K562 (cell line): ENCODE measurements around the gene ODAPH. TPM values are rescaled to one million over a fixed set of nuclear protein-coding genes. Genes with fewer than 3 reads are reported as not detected.

Experiments
- C11orf30 ChIP-seq: fragments of 450-650 bp; IDR thresholded peaks from 2 replicates; pipeline ENCODE4 v1.6.1; 2016; ENCODE audit warnings: low read depth, mild to moderate bottlenecking
- CC2D1A ChIP-seq: fragments of 450-650 bp; IDR thresholded peaks from 2 replicates; pipeline ENCODE4 v1.6.1; 2017; ENCODE audit warnings: mild to moderate bottlenecking
- EP400 ChIP-seq: fragments of 450-650 bp; IDR thresholded peaks from 2 replicates; pipeline ENCODE4 v1.6.1; 2017; ENCODE audit warnings: antibody characterized with exemption, mild to moderate bottlenecking, moderate library complexity
- ZNF311 ChIP-seq: fragments of 250-450 bp; sonication (Bioruptor Pico); IDR thresholded peaks from 2 replicates; pipeline ENCODE4 v1.4.0; 2020; ENCODE audit warnings: mild to moderate bottlenecking, moderate library complexity
- ZNF41 ChIP-seq: fragments of 250-450 bp; sonication (Bioruptor Pico); conservative IDR thresholded peaks from 2 replicates; pipeline ENCODE4 v1.4.0; 2020; ENCODE audit warnings: mild to moderate bottlenecking
- polyA plus RNA-seq, 8 experiments: library from polyadenylated mRNA; depleted of rRNA in 4 of 8; stranded (reverse) in 5 of 8; unstranded in 3 of 8; fragments of >200 nt; fragmentation: Nextera tagmentation in 2 of 8; fragmentation: Illumina TruSeq in 1 of 8; extraction: Ambion mirVana in 2 of 8; extraction: Trizol in 1 of 8; gene quantifications; 2 replicates each; pipeline versions ENCODE4 v1.2.1 to v1.2.3, GENCODE V29; 2011 to 2014; ENCODE audit warnings: inconsistent platforms in 1 of 8, missing spikeins in 1 of 8
- total RNA-seq, 7 experiments: library from RNA; depleted of rRNA in 6 of 7; stranded (reverse); fragments of >200 nt in 6 of 7; fragmentation: Illumina TruSeq in 2 of 7; extraction: Trizol in 2 of 7; gene quantifications; 2 replicates each; pipeline versions ENCODE4 v1.2.1 to v1.2.3, GENCODE V29; 2011 to 2021; ENCODE audit warnings: low replicate concordance in 1 of 7
- TF ChIP-seq, protein P1 (sequence below): conservative IDR thresholded peaks from 2 replicates; pipeline ENCODE4 v1.6.1; 2011; ENCODE audit warnings: low read depth, mild to moderate bottlenecking, low read length; ENCODE audit not compliant: control insufficient read depth
- TF ChIP-seq, protein P2 (sequence below): sonication (generic); formaldehyde crosslinking; IDR thresholded peaks from 2 replicates; pipeline ENCODE4 v1.8.1; 2023; ENCODE audit warnings: mild to moderate bottlenecking, missing genetic modification reagents
- TF ChIP-seq, protein P3 (sequence below), 2 experiments: fragments of 250-450 bp in 1 of 2; fragments of 450-650 bp in 1 of 2; sonication (Bioruptor Pico) in 1 of 2; IDR thresholded peaks; 2 replicates each; pipeline versions ENCODE4 v1.6.1 to v1.8.0; 2016 to 2021; ENCODE audit warnings: mild to moderate bottlenecking in 2 of 2, moderate library complexity in 2 of 2, missing compliant biosample characterization in 1 of 2, missing genetic modification characterization in 1 of 2
- TF ChIP-seq, protein P4 (sequence below): fragments of 450-650 bp; IDR thresholded peaks from 2 replicates; pipeline ENCODE4 v1.6.1; 2016; ENCODE audit warnings: low read depth
- TF ChIP-seq, protein P5 (sequence below): fragments of 250-450 bp; sonication (Bioruptor Pico); IDR thresholded peaks from 2 replicates; pipeline ENCODE4 v1.5.0; 2020; ENCODE audit warnings: mild to moderate bottlenecking
- TF ChIP-seq, protein P6 (sequence below): IDR thresholded peaks from 2 replicates; pipeline ENCODE4 v1.6.1; 2014; ENCODE audit warnings: antibody characterized with exemption

Gene ODAPH
- total and polyA plus RNA-seq, 9 of the 15 experiments (the other 6 are each of a cell fraction or from before 2014, with no cell fraction given), result not detected

DNA sequence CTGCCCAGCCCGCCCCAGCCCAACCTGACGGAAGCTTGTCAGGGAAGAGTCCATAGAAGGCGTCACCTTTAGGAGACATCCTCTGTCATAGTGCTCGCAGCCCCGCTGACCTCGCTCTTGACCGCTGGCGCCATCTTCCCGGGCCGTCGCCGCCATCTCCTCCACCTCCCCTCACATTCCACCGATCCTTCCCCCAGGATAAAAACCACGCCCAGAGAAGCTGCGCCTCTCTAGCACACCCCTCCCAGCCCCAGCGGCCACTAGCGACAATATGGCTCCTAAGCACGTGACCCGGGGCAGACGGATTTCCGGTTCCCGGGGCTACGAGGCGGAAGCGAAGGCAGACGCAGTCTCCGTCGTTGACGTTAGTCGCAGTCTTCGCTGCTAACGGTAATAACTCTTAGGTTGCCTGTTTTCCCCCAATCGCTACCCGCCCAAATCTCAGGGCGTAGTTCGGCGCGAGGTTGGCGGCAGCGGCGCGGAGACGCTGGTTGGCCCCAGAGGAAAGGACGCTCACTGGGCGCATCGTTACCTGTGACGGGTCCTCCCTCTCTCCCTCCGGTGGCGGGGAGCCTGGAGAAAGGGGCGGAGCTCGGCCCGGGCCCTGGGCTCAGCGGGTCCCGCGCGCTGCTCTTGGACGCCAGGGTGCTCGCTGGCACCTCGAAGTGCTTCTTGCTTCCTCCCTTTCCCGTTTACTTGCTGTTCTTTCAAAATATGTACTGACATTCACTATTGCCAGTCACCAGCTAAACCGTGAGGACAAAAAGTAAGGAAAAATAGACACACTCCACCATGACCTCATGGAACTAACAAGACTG, 41.5 kb upstream of the ODAPH start, which contains the start of the genes RCHY1 and THAP6 (continued):
- TF ChIP-seq EP400 (peak; percentile 93), ZNF311 (no peak), ZNF41 (no peak), CC2D1A (peak; percentile 26; the same call in 1 of the 2 replicates), C11orf30 (peak; percentile 72)
- TF ChIP-seq, protein P1, sequence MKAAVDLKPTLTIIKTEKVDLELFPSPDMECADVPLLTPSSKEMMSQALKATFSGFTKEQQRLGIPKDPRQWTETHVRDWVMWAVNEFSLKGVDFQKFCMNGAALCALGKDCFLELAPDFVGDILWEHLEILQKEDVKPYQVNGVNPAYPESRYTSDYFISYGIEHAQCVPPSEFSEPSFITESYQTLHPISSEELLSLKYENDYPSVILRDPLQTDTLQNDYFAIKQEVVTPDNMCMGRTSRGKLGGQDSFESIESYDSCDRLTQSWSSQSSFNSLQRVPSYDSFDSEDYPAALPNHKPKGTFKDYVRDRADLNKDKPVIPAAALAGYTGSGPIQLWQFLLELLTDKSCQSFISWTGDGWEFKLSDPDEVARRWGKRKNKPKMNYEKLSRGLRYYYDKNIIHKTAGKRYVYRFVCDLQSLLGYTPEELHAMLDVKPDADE, result peak; percentile 89
- TF ChIP-seq, protein P2, sequence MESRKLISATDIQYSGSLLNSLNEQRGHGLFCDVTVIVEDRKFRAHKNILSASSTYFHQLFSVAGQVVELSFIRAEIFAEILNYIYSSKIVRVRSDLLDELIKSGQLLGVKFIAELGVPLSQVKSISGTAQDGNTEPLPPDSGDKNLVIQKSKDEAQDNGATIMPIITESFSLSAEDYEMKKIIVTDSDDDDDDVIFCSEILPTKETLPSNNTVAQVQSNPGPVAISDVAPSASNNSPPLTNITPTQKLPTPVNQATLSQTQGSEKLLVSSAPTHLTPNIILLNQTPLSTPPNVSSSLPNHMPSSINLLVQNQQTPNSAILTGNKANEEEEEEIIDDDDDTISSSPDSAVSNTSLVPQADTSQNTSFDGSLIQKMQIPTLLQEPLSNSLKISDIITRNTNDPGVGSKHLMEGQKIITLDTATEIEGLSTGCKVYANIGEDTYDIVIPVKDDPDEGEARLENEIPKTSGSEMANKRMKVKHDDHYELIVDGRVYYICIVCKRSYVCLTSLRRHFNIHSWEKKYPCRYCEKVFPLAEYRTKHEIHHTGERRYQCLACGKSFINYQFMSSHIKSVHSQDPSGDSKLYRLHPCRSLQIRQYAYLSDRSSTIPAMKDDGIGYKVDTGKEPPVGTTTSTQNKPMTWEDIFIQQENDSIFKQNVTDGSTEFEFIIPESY (CRISPR knock-in tag), result peak; percentile 53
- TF ChIP-seq, protein P3, sequence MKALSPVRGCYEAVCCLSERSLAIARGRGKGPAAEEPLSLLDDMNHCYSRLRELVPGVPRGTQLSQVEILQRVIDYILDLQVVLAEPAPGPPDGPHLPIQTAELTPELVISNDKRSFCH (CRISPR knock-in tag; IDR thresholded peaks at IDR 0.05), result no peak
- TF ChIP-seq, protein P3 (tag; IDR thresholded peaks at IDR 0.05), result peak; percentile 55; the same call in 1 of the 2 replicates
- TF ChIP-seq, protein P4, sequence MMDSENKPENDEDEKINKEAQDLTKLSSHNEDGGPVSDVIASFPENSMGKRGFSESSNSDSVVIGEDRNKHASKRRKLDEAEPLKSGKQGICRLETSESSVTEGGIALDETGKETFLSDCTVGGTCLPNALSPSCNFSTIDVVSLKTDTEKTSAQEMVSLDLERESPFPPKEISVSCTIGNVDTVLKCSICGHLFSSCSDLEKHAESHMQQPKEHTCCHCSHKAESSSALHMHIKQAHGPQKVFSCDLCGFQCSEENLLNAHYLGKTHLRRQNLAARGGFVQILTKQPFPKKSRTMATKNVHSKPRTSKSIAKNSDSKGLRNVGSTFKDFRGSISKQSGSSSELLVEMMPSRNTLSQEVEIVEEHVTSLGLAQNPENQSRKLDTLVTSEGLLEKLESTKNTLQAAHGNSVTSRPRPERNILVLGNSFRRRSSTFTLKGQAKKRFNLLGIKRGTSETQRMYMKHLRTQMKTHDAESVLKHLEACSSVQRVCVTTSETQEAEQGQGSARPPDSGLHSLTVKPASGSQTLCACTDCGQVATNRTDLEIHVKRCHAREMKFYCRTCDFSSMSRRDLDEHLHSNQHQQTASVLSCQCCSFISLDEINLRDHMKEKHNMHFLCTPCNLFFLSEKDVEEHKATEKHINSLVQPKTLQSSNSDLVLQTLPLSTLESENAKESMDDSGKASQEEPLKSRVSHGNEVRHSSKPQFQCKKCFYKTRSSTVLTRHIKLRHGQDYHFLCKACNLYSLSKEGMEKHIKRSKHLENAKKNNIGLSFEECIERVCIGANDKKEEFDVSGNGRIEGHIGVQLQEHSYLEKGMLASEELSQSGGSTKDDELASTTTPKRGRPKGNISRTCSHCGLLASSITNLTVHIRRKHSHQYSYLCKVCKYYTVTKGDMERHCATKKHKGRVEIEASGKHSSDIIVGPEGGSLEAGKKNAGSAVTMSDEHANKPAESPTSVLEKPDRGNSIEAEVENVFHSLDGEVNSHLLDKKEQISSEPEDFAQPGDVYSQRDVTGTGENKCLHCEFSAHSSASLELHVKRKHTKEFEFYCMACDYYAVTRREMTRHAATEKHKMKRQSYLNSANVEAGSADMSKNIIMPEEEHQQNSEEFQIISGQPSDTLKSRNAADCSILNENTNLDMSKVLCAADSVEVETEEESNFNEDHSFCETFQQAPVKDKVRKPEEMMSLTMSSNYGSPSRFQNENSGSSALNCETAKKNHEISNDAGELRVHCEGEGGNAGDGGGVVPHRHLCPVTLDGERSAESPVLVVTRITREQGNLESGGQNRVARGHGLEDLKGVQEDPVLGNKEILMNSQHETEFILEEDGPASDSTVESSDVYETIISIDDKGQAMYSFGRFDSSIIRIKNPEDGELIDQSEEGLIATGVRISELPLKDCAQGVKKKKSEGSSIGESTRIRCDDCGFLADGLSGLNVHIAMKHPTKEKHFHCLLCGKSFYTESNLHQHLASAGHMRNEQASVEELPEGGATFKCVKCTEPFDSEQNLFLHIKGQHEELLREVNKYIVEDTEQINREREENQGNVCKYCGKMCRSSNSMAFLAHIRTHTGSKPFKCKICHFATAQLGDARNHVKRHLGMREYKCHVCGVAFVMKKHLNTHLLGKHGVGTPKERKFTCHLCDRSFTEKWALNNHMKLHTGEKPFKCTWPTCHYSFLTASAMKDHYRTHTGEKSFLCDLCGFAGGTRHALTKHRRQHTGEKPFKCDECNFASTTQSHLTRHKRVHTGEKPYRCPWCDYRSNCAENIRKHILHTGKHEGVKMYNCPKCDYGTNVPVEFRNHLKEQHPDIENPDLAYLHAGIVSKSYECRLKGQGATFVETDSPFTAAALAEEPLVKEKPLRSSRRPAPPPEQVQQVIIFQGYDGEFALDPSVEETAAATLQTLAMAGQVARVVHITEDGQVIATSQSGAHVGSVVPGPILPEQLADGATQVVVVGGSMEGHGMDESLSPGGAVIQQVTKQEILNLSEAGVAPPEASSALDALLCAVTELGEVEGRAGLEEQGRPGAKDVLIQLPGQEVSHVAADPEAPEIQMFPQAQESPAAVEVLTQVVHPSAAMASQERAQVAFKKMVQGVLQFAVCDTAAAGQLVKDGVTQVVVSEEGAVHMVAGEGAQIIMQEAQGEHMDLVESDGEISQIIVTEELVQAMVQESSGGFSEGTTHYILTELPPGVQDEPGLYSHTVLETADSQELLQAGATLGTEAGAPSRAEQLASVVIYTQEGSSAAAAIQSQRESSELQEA, result no peak
- TF ChIP-seq, protein P5, sequence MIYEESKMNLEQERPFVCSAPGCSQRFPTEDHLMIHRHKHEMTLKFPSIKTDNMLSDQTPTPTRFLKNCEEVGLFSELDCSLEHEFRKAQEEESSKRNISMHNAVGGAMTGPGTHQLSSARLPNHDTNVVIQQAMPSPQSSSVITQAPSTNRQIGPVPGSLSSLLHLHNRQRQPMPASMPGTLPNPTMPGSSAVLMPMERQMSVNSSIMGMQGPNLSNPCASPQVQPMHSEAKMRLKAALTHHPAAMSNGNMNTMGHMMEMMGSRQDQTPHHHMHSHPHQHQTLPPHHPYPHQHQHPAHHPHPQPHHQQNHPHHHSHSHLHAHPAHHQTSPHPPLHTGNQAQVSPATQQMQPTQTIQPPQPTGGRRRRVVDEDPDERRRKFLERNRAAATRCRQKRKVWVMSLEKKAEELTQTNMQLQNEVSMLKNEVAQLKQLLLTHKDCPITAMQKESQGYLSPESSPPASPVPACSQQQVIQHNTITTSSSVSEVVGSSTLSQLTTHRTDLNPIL (CRISPR knock-in tag), result no peak
- TF ChIP-seq, protein P6, sequence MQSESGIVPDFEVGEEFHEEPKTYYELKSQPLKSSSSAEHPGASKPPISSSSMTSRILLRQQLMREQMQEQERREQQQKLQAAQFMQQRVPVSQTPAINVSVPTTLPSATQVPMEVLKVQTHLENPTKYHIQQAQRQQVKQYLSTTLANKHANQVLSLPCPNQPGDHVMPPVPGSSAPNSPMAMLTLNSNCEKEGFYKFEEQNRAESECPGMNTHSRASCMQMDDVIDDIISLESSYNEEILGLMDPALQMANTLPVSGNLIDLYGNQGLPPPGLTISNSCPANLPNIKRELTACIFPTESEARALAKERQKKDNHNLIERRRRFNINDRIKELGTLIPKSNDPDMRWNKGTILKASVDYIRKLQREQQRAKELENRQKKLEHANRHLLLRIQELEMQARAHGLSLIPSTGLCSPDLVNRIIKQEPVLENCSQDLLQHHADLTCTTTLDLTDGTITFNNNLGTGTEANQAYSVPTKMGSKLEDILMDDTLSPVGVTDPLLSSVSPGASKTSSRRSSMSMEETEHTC, result peak; percentile 88
